Measurements from ENCODE around the gene MDP1.

GRCh38 chr14:24185741-24186140 is 30.1 kb downstream of the MDP1 start:
- TF ChIP-seq EHMT2 (IDR thresholded peaks at IDR 0.05; ENCODE audit: low read depth): no peak
- no peak for TF ChIP-seq RAD21 (conservative IDR thresholded peaks at IDR 0.05 in 1 of 2, IDR thresholded peaks at IDR 0.05 in 1 of 2)
- TF ChIP-seq CTCF (IDR thresholded peaks at IDR 0.05): no peak
- no peak for TF ChIP-seq SREBF2 (IDR thresholded peaks at IDR 0.05)
- no peak for TF ChIP-seq POLR2A (IDR thresholded peaks at IDR 0.05; ENCODE audit: low read length)
- TF ChIP-seq EP300 (IDR thresholded peaks at IDR 0.05): no peak
- TF ChIP-seq ZSCAN20 (CRISPR knock-in tag; IDR thresholded peaks at IDR 0.05): no peak
- no peak for TF ChIP-seq JUN (IDR thresholded peaks at IDR 0.05)
- no peak for TF ChIP-seq HOXA7 (CRISPR knock-in tag; IDR thresholded peaks at IDR 0.05)
- no peak for TF ChIP-seq MYC (IDR thresholded peaks at IDR 0.05; ENCODE audit: borderline replicate concordance, low read length)
- no peak for TF ChIP-seq FOSL2 (IDR thresholded peaks at IDR 0.05)
- no peak for TF ChIP-seq FOSL2 (CRISPR knock-in tag; IDR thresholded peaks at IDR 0.05)
- TF ChIP-seq MAX (IDR thresholded peaks at IDR 0.05): no peak
- TF ChIP-seq ZNF302 (CRISPR knock-in tag; IDR thresholded peaks at IDR 0.05): no peak
- no peak for TF ChIP-seq RFX5 (IDR thresholded peaks at IDR 0.05)
